SHP77 (cell line): Measurements from ENCODE around the gene RBMX2.

Experiments
- DNase-seq, 2 experiments: peaks; one replicate each; lab custom pipeline; 2025; lab: John Stamatoyannopoulos, UW

Gene RBMX2

GRCh38 chrX:130446974-130447373 is 45.2 kb downstream of the RBMX2 start:
- no peak for DNase-seq
